ENCODE data around the gene TUBGCP6. TPM values are rescaled to one million over a fixed set of nuclear protein-coding genes. Genes with fewer than 3 reads are reported as not detected.
A peak's percentile ranks its signal among the peaks of the same experiment; 100 is the strongest.

TUBGCP6 gene
- total RNA-seq, 1 donor from 2014 or later = 48.5 TPM

- no peak for DNase-seq (ENCODE audit: low spot score)
- TF ChIP-seq, protein P1, sequence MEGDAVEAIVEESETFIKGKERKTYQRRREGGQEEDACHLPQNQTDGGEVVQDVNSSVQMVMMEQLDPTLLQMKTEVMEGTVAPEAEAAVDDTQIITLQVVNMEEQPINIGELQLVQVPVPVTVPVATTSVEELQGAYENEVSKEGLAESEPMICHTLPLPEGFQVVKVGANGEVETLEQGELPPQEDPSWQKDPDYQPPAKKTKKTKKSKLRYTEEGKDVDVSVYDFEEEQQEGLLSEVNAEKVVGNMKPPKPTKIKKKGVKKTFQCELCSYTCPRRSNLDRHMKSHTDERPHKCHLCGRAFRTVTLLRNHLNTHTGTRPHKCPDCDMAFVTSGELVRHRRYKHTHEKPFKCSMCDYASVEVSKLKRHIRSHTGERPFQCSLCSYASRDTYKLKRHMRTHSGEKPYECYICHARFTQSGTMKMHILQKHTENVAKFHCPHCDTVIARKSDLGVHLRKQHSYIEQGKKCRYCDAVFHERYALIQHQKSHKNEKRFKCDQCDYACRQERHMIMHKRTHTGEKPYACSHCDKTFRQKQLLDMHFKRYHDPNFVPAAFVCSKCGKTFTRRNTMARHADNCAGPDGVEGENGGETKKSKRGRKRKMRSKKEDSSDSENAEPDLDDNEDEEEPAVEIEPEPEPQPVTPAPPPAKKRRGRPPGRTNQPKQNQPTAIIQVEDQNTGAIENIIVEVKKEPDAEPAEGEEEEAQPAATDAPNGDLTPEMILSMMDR (IDR thresholded peaks at IDR 0.05; ENCODE audit: unreplicated experiment) = no peak
- Mint-ChIP-seq H3K4me1 (ENCODE audit: unreplicated experiment) (no peaks in the 10 kb centered on the region), H3K27me3 (ENCODE audit: unreplicated experiment) (peaks cover 12% of the 10 kb centered on the region), H3K9me3 (ENCODE audit: unreplicated experiment) (no peaks in the 10 kb centered on the region), H3K27ac (ENCODE audit: unreplicated experiment) (no peak overlapping the region), H3K4me3 (ENCODE audit: unreplicated experiment) (peak overlapping the region; percentile 63), H3K36me3 (ENCODE audit: low read depth, unreplicated experiment) (peaks cover 37% of the 10 kb centered on the region)
These were observed 31.6 kb downstream of the TUBGCP6 start for GRCh38 chr22:50213263-50213662.

GRCh38 chr22:50211147-50211546 is 33.7 kb downstream of the TUBGCP6 start:
- Mint-ChIP-seq H3K27me3 (ENCODE audit: unreplicated experiment) (peaks cover 9% of the 10 kb centered on the region), H3K4me3 (ENCODE audit: unreplicated experiment) (peak overlapping the region; percentile 77), H3K4me1 (ENCODE audit: unreplicated experiment) (no peaks in the 10 kb centered on the region), H3K36me3 (ENCODE audit: low read depth, unreplicated experiment) (peaks cover 32% of the 10 kb centered on the region), H3K27ac (ENCODE audit: unreplicated experiment) (no peak overlapping the region), H3K9me3 (ENCODE audit: unreplicated experiment) (no peaks in the 10 kb centered on the region)
- TF ChIP-seq, protein P1 (IDR thresholded peaks at IDR 0.05; ENCODE audit: unreplicated experiment) = no peak
- no peak for DNase-seq (ENCODE audit: low spot score)

DNA sequence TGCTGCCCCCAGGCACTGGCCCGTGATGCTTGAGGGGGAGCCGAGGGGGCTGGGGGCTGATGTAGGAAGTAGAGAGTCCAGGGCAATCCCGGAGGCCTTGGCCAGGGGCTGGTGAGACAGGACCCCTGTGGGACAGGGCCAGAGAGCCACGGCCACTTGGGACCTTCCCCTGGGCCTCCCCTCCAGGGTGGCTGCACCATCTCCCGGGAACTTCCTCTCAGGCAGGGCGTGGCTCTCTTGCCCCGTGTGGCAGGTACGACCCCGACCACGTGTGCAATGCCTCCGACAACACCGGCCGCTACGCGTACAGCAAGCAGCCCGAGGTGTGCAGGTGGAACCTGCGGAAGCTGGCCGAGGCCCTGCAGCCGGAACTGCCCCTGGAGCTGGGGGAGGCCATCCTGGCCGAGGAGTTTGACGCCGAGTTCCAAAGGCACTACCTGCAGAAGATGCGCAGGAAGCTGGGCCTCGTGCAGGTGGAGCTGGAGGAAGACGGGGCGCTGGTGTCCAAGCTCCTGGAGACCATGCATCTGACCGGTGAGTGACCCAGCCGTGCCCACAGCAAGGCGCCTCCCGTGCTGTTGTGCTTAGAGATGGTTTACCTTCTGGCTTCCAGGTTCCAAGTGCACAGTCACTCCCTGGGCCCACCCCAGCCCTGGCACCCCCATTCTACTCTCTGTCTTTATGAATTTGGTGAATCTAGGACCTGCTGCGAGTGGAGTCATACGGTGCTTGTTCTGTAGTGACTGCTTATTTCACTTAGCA is 34.3 kb downstream of the TUBGCP6 start:
- peaks cover 28% of the 10 kb centered on the region for H3K36me3 Mint-ChIP-seq (ENCODE audit: low read depth, unreplicated experiment)
- TF ChIP-seq, protein P1 (IDR thresholded peaks at IDR 0.05; ENCODE audit: unreplicated experiment) = no peak

GRCh38 chr22:50209893-50210292 is 34.9 kb downstream of the TUBGCP6 start:
- Mint-ChIP-seq H3K36me3 (ENCODE audit: low read depth, unreplicated experiment) (peaks cover 30% of the 10 kb centered on the region), H3K9me3 (ENCODE audit: unreplicated experiment) (no peaks in the 10 kb centered on the region), H3K4me1 (ENCODE audit: unreplicated experiment) (no peaks in the 10 kb centered on the region), H3K4me3 (ENCODE audit: unreplicated experiment) (peak overlapping the region; percentile 61), H3K27me3 (ENCODE audit: unreplicated experiment) (peaks cover 9% of the 10 kb centered on the region), H3K27ac (ENCODE audit: unreplicated experiment) (no peak overlapping the region)
- TF ChIP-seq, protein P1 (IDR thresholded peaks at IDR 0.05; ENCODE audit: unreplicated experiment) = peak; percentile 80
- peak; percentile 69 for DNase-seq (ENCODE audit: low spot score)

More for the DNA sequence above, 34.3 kb downstream of the TUBGCP6 start:
- H3K27me3 Mint-ChIP-seq (ENCODE audit: unreplicated experiment) = peaks cover 9% of the 10 kb centered on the region
- no peaks in the 10 kb centered on the region for H3K9me3 Mint-ChIP-seq (ENCODE audit: unreplicated experiment)
- no peak overlapping the region for H3K27ac Mint-ChIP-seq (ENCODE audit: unreplicated experiment)
- no peak for DNase-seq (ENCODE audit: low spot score)
- no peaks in the 10 kb centered on the region for H3K4me1 Mint-ChIP-seq (ENCODE audit: unreplicated experiment)
- no peak overlapping the region for H3K4me3 Mint-ChIP-seq (ENCODE audit: unreplicated experiment)

All from endothelial cell (in vitro differentiated cells).